GOT3 (cell line): ENCODE data around the gene SETDB2.

Experiments used
- DNase-seq: peaks from one replicate; lab custom pipeline; 2025; ENCODE audit warnings: mixed read lengths; lab: John Stamatoyannopoulos, UW

The SETDB2 gene, protein sequence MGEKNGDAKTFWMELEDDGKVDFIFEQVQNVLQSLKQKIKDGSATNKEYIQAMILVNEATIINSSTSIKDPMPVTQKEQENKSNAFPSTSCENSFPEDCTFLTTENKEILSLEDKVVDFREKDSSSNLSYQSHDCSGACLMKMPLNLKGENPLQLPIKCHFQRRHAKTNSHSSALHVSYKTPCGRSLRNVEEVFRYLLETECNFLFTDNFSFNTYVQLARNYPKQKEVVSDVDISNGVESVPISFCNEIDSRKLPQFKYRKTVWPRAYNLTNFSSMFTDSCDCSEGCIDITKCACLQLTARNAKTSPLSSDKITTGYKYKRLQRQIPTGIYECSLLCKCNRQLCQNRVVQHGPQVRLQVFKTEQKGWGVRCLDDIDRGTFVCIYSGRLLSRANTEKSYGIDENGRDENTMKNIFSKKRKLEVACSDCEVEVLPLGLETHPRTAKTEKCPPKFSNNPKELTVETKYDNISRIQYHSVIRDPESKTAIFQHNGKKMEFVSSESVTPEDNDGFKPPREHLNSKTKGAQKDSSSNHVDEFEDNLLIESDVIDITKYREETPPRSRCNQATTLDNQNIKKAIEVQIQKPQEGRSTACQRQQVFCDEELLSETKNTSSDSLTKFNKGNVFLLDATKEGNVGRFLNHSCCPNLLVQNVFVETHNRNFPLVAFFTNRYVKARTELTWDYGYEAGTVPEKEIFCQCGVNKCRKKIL

DNA sequence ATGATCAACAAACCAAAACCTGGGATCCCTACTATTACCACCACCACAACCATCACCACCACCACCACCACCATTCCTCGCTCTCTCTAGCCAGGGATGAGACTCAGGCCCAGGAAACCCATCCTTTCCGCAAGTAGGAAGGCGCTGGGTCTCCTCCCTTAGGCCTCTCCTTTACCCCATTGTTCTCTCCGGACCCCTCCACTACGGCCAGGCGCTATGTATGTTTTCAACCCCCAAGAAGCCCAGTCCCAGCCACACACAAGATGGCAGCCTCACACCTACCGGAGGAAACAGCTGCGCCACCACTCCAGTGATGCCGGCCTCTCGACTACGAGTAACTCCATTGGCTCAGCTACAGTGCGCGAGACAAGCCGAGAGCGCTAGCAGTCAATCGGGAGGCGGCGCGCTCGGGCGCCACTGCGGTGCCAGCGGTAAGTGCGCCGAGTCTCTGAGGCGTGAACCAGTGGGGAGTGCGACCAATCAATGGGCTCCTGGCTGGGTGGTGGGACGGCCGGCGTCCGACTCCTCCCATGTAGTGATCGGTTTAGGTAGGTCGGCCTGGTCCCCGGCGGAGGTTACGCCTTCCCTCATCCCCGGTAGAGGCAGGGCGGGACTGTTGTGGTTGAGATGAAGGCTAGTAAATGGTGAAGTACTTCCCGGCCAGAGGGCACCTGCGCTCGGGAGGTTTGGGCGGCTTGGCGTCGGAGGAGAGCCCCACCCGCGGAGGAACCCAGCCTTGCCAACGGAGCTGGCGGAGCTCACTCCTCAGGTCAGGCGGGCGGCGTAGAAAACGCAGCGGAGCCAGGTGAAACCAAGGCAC lies at the start of gene SETDB2, which contains the start of gene CAB39L:
Gene SETDB2, plus strand, starts transcription at position 571 of the 820 bp plus-strand sequence. CDS start 7,620 bp downstream, outside the sequence.
Gene CAB39L, minus strand, starts transcription at position 361 of the 820 bp plus-strand sequence. CDS start 61,154 bp downstream, outside the sequence.
- peak; percentile 94 for DNase-seq

DNA sequence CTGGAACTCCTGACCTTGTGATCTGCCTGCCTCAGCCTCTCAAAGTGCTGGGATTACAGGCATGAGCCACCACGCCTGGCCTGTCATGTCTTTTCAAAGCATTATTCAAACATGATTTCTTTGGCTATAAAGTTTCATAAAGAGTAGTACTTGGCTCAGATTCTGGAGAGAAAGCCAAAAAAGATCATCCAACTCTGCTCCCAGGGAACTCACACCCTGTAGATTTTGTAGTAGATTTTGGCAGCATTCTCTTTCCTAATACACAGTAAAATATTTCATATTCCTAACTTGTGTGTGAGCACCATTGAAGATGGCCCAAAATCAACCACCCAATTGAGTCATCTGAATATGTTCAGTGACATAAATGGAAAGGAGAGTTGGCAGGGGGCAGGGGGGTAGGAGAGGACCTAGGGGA lies 48.6 kb upstream of the SETDB2 start:
- DNase-seq = no peak

DNA sequence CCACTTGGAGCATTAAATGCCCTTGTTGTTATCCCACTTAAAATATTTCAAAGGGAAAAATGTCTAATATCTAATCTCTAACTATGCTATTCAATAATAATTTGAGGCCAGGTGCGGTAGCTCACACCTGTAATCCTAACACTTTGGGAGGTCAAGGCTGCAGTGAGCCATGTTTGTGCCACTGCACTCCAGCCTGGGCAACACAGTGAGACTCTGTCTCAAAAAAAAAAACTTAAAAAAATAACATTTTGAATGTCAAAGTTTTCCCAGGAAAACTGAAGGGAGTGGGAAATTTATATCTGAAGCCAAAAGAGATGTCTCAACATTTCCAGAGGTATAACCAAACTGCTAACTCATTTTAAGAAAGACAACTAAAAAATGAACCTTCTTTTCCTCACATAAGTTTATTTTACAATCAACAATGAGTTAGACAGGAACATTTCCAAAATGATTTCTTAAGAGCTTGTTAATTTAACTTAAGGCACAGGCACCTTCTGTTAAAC lies 48.1 kb upstream of the SETDB2 start:
- no peak for DNase-seq

DNA sequence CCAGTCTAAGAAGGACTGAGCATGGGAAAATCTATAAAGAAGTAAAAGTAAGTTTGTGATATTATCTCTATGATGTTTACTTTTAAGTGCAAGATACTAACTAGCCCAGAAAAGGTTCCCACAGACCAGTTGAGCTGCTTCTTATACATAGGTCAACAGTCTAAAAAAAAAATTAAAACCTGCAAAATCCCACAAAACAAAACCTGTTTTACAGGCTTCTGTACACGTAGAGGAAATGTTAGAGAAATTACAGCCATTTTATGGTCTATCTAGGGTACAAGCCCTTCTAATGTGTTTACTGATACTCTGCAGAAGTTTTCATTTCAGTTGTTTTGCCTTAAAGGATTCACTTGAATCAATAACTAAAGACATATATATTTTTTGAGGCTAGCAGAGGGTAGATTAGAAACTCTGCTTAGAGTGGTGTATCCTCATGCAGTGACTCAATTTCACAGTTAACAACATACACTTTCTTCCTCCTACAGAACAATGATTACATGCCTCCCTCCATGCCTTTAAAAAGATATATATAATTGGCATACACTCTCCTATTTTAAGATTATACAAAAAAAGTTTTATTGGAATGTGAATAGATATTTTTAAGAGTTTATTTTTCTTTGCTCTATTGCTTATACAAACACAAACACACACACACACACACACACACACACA lies 44.1 kb upstream of the SETDB2 start:
- no peak for DNase-seq

DNA sequence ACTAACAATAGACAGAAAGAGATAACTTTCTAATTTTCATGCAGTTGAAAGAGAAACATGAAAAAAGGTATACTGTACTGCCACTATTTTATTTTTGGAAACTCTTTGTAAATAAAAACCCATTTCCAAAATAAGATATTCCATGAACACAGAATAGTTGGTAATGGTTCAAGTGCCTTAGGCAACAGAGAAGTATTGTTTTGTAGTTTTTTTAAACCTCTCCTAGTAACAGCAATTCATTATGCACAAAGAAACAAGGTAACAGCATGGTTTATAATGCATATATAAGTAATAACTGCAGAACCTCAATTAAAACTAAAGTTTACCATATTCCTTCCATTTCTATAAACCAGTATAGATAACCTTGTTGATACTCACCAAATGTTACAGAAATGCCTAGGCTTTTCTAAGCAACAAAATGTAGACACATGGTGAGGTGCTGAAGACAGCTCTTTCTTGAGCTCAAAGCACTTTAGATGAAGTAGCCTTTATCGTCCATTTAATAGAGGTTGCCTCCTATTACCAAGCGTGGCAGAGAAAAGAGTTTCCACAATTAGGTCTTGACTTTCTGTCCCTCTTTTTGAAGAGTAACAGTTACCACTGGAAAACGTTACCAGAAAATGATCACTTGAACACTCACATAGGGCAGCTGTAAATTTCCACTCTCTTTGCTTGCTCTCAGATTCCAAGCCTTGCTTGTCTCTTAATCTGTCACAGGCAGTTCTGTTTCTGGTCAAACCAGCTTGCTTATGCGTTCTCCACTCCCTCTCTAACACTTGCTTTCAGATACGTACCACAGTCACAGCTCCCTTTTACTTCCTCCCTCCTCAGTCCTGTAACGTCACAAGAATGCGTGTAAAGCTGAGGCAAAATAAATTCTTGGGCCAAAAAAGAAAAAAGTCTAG lies 43.1 kb upstream of the SETDB2 start:
- DNase-seq = no peak

DNA sequence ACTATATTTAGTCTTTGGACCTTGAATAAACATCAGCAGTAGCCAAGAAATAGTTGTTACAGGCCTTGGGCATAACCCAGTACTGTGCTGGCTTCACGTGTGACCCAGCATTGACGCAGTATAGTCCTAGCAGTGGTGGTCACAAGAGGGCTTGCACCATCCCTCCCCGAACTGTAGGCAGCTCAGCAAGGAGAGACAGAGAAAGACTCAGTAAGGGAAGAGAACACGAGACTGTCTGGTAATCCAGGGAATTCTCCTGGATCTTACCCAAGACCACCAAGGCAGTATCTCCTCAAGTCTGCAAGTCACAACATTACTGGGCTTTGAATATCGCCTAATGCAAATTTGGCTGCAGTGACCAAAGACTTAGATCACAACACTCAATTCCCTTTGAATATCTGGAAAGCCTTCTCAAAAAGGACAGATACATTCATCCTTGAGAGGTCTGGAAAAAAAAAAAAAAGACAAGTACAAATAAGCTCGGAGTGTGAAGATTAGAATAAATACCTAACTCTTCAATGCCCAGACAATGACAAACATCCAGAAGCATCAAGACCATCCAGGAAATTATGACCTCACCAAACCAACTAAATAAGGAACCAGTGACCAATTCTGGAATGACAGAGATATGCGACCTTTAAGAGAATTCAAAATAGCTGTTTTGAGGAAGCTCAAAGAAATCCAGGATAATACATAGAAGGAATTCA lies 39.9 kb upstream of the SETDB2 start:
- DNase-seq = no peak

DNA sequence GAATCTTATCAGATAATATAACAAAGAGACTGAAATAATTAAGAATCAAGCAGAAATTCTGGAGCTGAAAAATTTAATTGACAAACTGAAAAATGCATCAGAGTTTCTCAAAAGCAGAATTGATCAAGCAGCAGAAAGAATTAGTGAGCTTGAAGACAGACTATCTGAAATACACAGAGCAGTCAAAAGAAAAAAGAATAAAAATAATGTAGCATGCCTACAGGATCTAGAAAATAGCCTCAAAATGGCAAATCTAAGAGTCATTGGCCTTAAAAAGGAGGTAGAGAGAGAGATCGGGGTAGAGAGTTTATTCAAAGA lies 39.4 kb upstream of the SETDB2 start:
- no peak for DNase-seq

DNA sequence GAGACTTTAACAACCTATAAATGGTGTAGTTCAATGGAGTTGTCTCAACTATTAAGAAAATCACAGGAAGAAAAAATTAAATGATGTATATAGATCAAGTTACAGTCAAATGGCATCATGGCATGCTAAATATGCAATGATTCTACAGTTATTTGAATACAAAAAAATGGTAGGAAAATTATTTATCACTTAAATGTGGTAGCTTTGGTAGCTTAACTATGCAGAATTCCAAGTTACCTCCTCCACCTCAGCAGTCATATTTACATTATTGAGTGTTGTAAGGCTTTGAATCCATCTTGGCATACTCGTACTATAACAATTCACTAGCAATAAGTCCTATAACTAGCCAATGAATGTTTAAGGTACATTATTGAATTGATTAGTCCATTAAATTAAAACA lies 37.0 kb upstream of the SETDB2 start:
- no peak for DNase-seq

DNA sequence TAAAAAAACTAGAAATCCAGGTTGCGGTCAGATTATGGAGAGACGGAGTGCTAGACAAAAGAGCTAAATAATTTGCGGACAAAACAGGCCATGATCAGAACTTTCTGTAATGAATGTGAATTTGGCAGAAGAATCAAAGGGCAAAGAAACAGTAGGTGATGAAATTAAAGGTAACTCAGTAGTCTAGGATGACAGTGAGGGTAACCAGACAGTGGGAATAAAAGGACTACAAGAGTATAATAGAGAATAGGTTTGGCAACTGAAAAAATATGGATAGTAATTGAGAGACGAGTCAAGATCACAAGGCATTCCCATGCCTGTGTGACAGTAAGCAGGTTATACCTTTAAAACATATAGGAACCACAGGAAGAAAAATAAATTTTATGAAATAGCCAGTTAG lies 36.1 kb upstream of the SETDB2 start:
- DNase-seq = no peak

DNA sequence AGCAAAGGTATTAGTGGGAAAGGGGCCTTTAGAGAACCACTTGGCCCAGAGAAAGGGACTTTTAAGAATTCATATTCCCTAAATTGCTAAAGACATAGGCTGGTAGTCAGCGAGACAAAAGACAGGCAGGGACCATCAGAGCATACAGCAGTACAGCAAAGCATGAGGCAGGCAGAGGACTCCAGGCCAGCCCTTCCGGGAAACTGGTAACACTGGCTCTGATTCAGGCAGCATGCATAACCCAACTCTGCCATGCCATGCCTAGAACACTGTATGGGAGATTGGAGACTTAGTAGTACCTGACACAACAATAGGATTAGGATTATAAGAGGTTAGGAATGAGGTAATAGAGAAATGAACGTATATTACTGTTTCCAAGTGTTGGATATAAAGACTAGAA lies 35.1 kb upstream of the SETDB2 start:
- DNase-seq = no peak

DNA sequence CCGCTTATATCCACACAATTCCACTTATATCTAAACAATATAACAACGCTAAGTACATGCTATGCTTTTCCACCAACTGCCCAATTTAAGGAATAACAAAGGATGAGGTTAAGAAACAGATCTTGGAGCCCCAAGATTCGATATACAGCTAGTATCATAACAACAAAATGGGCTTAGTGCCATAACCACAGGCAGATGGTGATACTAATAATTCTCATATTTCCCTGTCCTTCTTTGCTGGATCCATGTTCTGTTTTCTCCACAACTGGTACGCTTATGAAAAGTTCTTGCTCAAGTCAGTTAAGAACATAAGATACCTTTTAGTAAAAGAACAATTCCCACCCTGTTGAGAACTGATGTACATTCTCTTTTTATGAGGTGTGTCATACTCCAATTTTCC lies 34.1 kb upstream of the SETDB2 start:
- DNase-seq = no peak

DNA sequence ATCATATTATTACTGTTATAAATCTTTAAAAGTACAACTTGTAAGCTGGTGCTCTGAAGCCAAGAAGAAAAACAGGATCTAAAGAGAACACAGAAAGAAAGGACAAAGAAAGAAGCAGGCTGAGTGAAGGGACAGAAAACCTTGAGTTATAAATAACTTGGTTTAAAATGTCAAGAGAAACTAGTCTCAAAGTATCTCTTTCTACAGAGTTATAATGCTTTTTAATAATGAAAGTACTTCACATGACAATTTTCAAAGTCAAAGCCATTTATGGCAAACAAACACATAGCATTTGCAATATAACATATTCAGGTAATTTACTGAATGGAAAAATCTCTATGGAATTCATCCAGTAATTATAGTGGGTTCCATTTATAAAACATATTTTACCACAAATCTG lies 33.6 kb upstream of the SETDB2 start:
- no peak for DNase-seq

DNA sequence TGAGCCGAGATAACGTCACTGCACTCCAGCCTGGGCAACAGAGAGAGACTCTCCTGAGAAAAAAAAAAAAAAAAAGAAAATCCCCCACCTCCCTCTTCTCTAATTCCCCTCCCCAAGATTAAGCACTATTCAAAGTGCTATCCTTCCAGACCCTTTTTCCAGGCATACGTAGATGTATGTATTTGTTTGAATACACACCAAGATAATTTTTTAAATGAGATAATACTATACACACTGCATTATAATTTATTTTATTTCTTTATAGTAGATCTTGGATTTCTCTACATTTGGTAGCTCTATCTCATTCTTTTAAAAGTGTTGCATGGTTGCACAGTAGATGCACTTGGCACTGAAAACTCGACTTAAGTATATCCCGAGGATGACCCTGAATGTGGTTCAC lies 32.7 kb upstream of the SETDB2 start:
- DNase-seq = no peak

DNA sequence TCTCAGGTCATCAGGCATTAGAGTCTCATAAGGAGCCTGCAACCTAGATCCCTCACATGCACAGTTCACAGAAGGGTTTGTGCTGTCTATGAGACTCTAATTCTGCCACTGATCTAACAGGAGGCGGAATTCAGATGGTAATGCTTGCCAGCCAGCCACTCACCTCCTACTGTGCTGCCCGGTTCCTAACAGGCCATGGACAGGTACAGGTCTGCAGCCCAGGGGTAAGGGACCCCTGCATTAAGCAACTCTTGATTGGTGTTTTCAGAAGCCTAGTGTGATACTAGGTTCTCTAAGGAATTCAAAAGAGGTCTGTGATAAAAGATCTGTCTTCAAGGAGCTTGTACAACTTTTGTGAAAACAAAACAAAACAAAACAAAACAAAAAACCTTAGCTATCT lies 31.3 kb upstream of the SETDB2 start:
- DNase-seq = no peak

DNA sequence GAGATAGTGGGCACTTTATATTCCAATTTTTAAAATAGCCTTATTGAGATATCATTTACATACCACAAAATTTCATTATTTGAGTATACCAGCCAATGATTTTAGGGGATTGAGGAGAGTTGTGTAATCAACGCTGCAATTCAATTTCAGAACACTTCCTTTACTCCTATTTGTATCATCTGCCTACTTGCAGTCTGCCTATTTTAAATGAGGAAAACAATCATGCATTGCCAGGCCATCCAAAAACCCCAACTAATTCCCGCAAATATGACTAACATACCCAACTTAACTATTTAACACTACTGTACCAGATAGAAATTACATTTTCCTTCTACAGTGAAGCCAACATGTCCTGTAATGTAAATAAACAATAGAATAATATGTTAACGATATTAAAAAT lies 26.9 kb upstream of the SETDB2 start:
- no peak for DNase-seq

DNA sequence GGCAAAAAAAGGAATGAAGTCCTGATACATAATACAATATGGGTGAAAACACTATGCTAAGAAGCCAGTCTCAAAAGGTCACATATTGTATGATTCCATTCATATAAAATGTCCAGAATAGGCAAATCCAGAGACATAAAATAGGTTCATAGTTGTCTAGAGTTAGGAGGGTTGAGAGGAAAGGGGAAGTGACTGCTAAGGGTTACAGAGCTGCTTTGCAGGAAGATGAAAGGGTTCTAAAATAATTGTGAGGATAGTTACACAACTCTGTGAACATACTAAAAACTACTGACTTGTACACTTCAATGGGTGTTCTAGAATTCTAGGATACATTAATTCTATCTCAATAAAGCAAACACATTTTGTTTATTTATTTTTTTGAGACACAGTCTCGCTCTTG lies 25.9 kb upstream of the SETDB2 start:
- DNase-seq = no peak

DNA sequence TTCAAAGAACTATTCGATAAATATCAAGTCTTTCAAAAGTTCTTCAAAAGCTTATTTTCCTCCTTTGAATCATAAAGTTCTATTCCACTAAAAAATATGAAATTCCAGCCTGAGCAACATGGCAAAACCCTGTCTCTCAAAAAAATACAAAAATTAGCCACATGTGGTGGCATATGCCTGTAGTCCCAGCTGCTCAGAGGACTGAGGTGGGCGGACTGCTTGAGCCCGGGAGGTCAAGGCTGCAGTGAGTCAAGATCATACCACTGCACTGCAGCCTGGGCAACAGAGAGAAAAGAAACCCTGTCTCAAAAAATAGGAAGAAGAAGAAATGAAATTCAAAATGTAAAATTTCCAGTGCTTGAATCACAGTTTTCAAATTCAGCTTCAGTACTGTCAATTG lies 24.8 kb upstream of the SETDB2 start:
- DNase-seq = no peak

DNA sequence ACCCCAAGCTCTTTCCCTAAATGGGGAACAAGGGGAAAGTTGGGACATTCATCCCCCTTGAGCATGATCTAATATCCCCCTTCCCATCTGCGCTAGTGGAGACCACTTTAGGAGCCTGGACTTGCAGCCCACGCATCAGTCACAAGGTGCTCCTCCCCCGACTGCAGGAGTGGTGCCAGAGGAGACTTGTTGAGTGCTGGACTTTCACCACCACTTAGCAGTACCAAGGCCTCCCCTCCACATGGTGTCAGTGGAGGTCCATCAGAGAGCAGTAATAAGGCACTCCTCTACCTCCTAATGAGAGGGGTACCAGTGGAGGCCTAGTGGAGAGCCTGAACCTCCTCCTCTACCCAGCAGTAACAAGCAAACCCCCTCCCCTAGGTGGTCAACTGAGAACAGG lies 22.7 kb upstream of the SETDB2 start:
- no peak for DNase-seq

DNA sequence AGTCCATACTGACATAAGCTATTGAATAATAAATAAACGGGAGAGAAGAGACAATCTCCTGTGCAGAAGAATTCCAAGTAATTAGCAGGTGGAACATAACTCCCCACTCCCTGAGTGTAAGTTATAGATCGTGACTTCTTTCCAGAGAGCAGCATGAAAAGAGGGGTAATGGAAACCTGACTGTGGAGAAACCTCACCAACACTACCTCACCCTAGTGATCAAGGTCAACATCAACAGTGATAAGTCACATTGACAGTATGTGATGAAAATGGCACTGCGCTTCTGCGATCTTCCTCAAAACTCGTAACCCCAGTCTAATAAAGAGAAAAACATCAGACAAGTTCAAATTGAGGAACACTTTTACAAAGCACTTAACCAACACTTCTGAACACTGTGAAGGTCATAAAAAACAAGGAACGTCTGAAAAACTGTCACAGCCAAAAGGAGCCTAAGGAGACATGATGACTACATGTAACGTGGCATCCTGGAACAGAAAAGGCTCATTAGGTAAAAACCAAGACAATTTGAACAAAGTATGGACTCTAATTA lies 20.0 kb upstream of the SETDB2 start:
- no peak for DNase-seq
